Activated naive CD8-positive, alpha-beta T cell treated with anti-CD3 and anti-CD28 coated beads for 36 hours (primary cell): ENCODE results near the gene CLINT1. TPM values are rescaled to one million over a fixed set of nuclear protein-coding genes. Genes with fewer than 3 reads are reported as not detected.

Experiments used
- DNase-seq: peaks from one replicate; pipeline ENCODE4 v3.0.0; 2021
- H3K27ac Mint-ChIP-seq: one replicate; pipeline ENCODE4 v1.8.0; 2022; ENCODE audit warnings: mild to moderate bottlenecking, moderate library complexity, mixed read lengths
- H3K27me3 Mint-ChIP-seq: one replicate; pipeline ENCODE4 v1.8.0; 2022; ENCODE audit warnings: mild to moderate bottlenecking, mixed read lengths
- H3K36me3 Mint-ChIP-seq: one replicate; pipeline ENCODE4 v1.8.0; 2021; ENCODE audit warnings: mild to moderate bottlenecking, mixed read lengths
- H3K4me1 Mint-ChIP-seq: one replicate; pipeline ENCODE4 v1.8.0; 2021; ENCODE audit warnings: mixed read lengths
- H3K4me3 Mint-ChIP-seq: one replicate; pipeline ENCODE4 v1.8.0; 2022; ENCODE audit warnings: mild to moderate bottlenecking, moderate library complexity, mixed read lengths
- H3K9me3 Mint-ChIP-seq: one replicate; pipeline ENCODE4 v1.8.0; 2022; ENCODE audit warnings: mixed read lengths
- total RNA-seq, 2 experiments: library from RNA; stranded (reverse); gene quantifications; one replicate each; pipeline ENCODE4 v1.2.3, GENCODE V29; 2021

The CLINT1 gene
- total RNA-seq, 2 experiments from 2014 or later = 80.7 to 83.9 TPM

- no peak overlapping the region for H3K4me3 Mint-ChIP-seq
- no peak overlapping the region for H3K27ac Mint-ChIP-seq
- no peak for DNase-seq
- H3K36me3 Mint-ChIP-seq = peaks cover 3% of the 10 kb centered on the region
- H3K9me3 Mint-ChIP-seq = no peaks in the 10 kb centered on the region
- H3K27me3 Mint-ChIP-seq = no peaks in the 10 kb centered on the region
- no peaks in the 10 kb centered on the region for H3K4me1 Mint-ChIP-seq
Measured at GRCh38 chr5:157764531-157764930, 94.4 kb downstream of the CLINT1 start.

- Mint-ChIP-seq H3K27me3 (no peaks in the 10 kb centered on the region), H3K36me3 (peaks cover 5% of the 10 kb centered on the region), H3K9me3 (no peaks in the 10 kb centered on the region), H3K27ac (no peak overlapping the region), H3K4me1 (peaks cover 5% of the 10 kb centered on the region), H3K4me3 (no peak overlapping the region)
- no peak for DNase-seq
Measured at GRCh38 chr5:157761690-157762621, 97.0 kb downstream of the CLINT1 start.

GRCh38 chr5:157758706-157759105 lies 100.2 kb downstream of the CLINT1 start:
- peaks cover 6% of the 10 kb centered on the region for H3K36me3 Mint-ChIP-seq

GRCh38 chr5:157756122-157756521 lies 102.8 kb downstream of the CLINT1 start:
- Mint-ChIP-seq H3K9me3 (no peaks in the 10 kb centered on the region), H3K4me1 (peaks cover 5% of the 10 kb centered on the region), H3K27ac (no peak overlapping the region), H3K4me3 (no peak overlapping the region), H3K36me3 (peaks cover 9% of the 10 kb centered on the region), H3K27me3 (no peaks in the 10 kb centered on the region)
- no peak for DNase-seq

More at GRCh38 chr5:157758706-157759105, 100.2 kb downstream of the CLINT1 start:
- Mint-ChIP-seq H3K4me1 (peaks cover 5% of the 10 kb centered on the region), H3K27me3 (no peaks in the 10 kb centered on the region), H3K9me3 (no peaks in the 10 kb centered on the region), H3K4me3 (no peak overlapping the region), H3K27ac (no peak overlapping the region)
- no peak for DNase-seq

GRCh38 chr5:157750320-157750719 lies 108.6 kb downstream of the CLINT1 start:
- Mint-ChIP-seq H3K27ac (no peak overlapping the region), H3K4me1 (peaks cover 35% of the 10 kb centered on the region)
- no peak for DNase-seq

GRCh38 chr5:157749462-157749799 lies 109.5 kb downstream of the CLINT1 start:
- peaks cover 42% of the 10 kb centered on the region for H3K4me1 Mint-ChIP-seq
- H3K27me3 Mint-ChIP-seq = no peaks in the 10 kb centered on the region
- peaks cover 14% of the 10 kb centered on the region for H3K36me3 Mint-ChIP-seq
- no peak overlapping the region for H3K27ac Mint-ChIP-seq
- H3K4me3 Mint-ChIP-seq = no peak overlapping the region
- H3K9me3 Mint-ChIP-seq = no peaks in the 10 kb centered on the region
- DNase-seq = no peak

More at GRCh38 chr5:157750320-157750719, 108.6 kb downstream of the CLINT1 start:
- H3K4me3 Mint-ChIP-seq = no peak overlapping the region
- H3K27me3 Mint-ChIP-seq = no peaks in the 10 kb centered on the region
- H3K9me3 Mint-ChIP-seq = no peaks in the 10 kb centered on the region
- peaks cover 12% of the 10 kb centered on the region for H3K36me3 Mint-ChIP-seq

- no peak for DNase-seq
- no peaks in the 10 kb centered on the region for H3K9me3 Mint-ChIP-seq
- peaks cover 16% of the 10 kb centered on the region for H3K36me3 Mint-ChIP-seq
- no peak overlapping the region for H3K4me3 Mint-ChIP-seq
- no peaks in the 10 kb centered on the region for H3K27me3 Mint-ChIP-seq
- H3K4me1 Mint-ChIP-seq = peaks cover 44% of the 10 kb centered on the region
- no peak overlapping the region for H3K27ac Mint-ChIP-seq
Measured at GRCh38 chr5:157748760-157749461, 110.0 kb downstream of the CLINT1 start.

- peaks cover 45% of the 10 kb centered on the region for H3K4me1 Mint-ChIP-seq
- peaks cover 16% of the 10 kb centered on the region for H3K36me3 Mint-ChIP-seq
- DNase-seq = no peak
- H3K4me3 Mint-ChIP-seq = no peak overlapping the region
- H3K27me3 Mint-ChIP-seq = no peaks in the 10 kb centered on the region
- H3K27ac Mint-ChIP-seq = peak overlapping the region; percentile 68
- no peaks in the 10 kb centered on the region for H3K9me3 Mint-ChIP-seq
Measured at GRCh38 chr5:157747766-157748700, 110.9 kb downstream of the CLINT1 start.

GRCh38 chr5:157747173-157747740 lies 111.7 kb downstream of the CLINT1 start:
- H3K4me1 Mint-ChIP-seq = peaks cover 50% of the 10 kb centered on the region
- no peaks in the 10 kb centered on the region for H3K27me3 Mint-ChIP-seq
- peak overlapping the region; percentile 68 for H3K27ac Mint-ChIP-seq
- H3K36me3 Mint-ChIP-seq = peaks cover 13% of the 10 kb centered on the region
- no peaks in the 10 kb centered on the region for H3K9me3 Mint-ChIP-seq
- no peak overlapping the region for H3K4me3 Mint-ChIP-seq
- no peak for DNase-seq

- Mint-ChIP-seq H3K36me3 (peaks cover 15% of the 10 kb centered on the region), H3K27ac (no peak overlapping the region), H3K9me3 (no peaks in the 10 kb centered on the region), H3K27me3 (no peaks in the 10 kb centered on the region), H3K4me3 (peak overlapping the region; percentile 91), H3K4me1 (peaks cover 44% of the 10 kb centered on the region)
- DNase-seq = no peak
Measured at GRCh38 chr5:157745041-157745456, 113.9 kb downstream of the CLINT1 start.

- H3K9me3 Mint-ChIP-seq = no peaks in the 10 kb centered on the region
- no peaks in the 10 kb centered on the region for H3K27me3 Mint-ChIP-seq
- DNase-seq = no peak
- peaks cover 18% of the 10 kb centered on the region for H3K36me3 Mint-ChIP-seq
- peak overlapping the region; percentile 91 for H3K4me3 Mint-ChIP-seq
- peaks cover 37% of the 10 kb centered on the region for H3K4me1 Mint-ChIP-seq
- H3K27ac Mint-ChIP-seq = peak overlapping the region; percentile 81
Measured at GRCh38 chr5:157744051-157745011, 114.6 kb downstream of the CLINT1 start.

GRCh38 chr5:157743163-157744050 lies 115.5 kb downstream of the CLINT1 start, which contains the start of gene LSM11:
Gene LSM11 (plus strand): TSS chr5:157743712. CDS start chr5:157743751, 39 bp downstream.
- Mint-ChIP-seq H3K27ac (peak within 1 kb of the TSS; percentile 81), H3K4me3 (peak within 1 kb of the TSS; percentile 91), H3K36me3 (peaks cover 22% of the 10 kb centered on the region), H3K4me1 (peaks cover 29% of the 10 kb centered on the region), H3K9me3 (no peaks in the 10 kb centered on the region), H3K27me3 (no peaks in the 10 kb centered on the region)
- DNase-seq = peak; percentile 91

- no peak overlapping the region for H3K4me3 Mint-ChIP-seq
- DNase-seq = no peak
- no peaks in the 10 kb centered on the region for H3K9me3 Mint-ChIP-seq
- H3K36me3 Mint-ChIP-seq = peaks cover 29% of the 10 kb centered on the region
- H3K27ac Mint-ChIP-seq = no peak overlapping the region
- H3K4me1 Mint-ChIP-seq = peaks cover 18% of the 10 kb centered on the region
- H3K27me3 Mint-ChIP-seq = no peaks in the 10 kb centered on the region
Measured at GRCh38 chr5:157741131-157741530, 117.8 kb downstream of the CLINT1 start.
